A549 (cell line): ENCODE data around the gene DLGAP1. TPM values are rescaled to one million over a fixed set of nuclear protein-coding genes. Genes with fewer than 3 reads are reported as not detected.
A peak's percentile ranks its signal among the peaks of the same experiment; 100 is the strongest.

Source experiments
- ATAC-seq, 2 experiments: fragments of 200-7000 bp in 1 of 2; fragments of >200 bp in 1 of 2; cut with Nextera tagmentation in 1 of 2; cut with Tn5 transposase in 1 of 2; 3 replicates each; pipeline versions ENCODE4 v1.8.0 to v1.9.1; 2018 to 2020; ENCODE audit warnings: mild to moderate bottlenecking in 1 of 2, moderate library complexity in 1 of 2
- CTCF ChIA-PET: fragments of 300-600 bp; sonication (Branson Sonifier 250); formaldehyde crosslinking; extraction: SDS; loops from one replicate; lab custom pipeline; 2021; ENCODE audit warnings: antibody characterized with exemption, inconsistent platforms; lab: Yijun Ruan, JAX
- POLR2A ChIA-PET: fragments of 350-600 bp; formaldehyde crosslinking; extraction: SDS; loops from one replicate; lab custom pipeline; 2021; ENCODE audit warnings: antibody characterized with exemption, inconsistent platforms; lab: Yijun Ruan, JAX
- DNase-seq, 2 experiments: peaks; one replicate each; pipeline versions ENCODE4 v3.0.0 to v3.0.0-alpha.2; 2011 to 2016; ENCODE audit warnings: low read depth in 1 of 2, low spot score in 1 of 2
- FAIRE-seq: peaks from 2 replicates; lab custom pipeline; 2011; peaks lifted over from hg19 to GRCh38; lab: Jason Lieb, UNC
- H3K27ac ChIP-seq, 2 experiments: fragments of >200 bp; sonication (Bioruptor Twin); formaldehyde crosslinking; 3 replicates each; pipeline ENCODE4 v1.5.1; 2016 to 2017
- H3K4me1 ChIP-seq: fragments of >200 bp; sonication (Bioruptor Twin); formaldehyde crosslinking; 3 replicates; pipeline ENCODE4 v1.6.1; 2016
- H3K4me2 ChIP-seq: fragments of >200 bp; sonication (Bioruptor Twin); formaldehyde crosslinking; 3 replicates; pipeline ENCODE4 v1.6.1; 2016
- H3K4me3 ChIP-seq: fragments of >200 bp; sonication (Bioruptor Twin); formaldehyde crosslinking; 3 replicates; pipeline ENCODE4 v1.5.1; 2016
- H3K9me3 ChIP-seq: fragments of >200 bp; sonication (Bioruptor Twin); formaldehyde crosslinking; 3 replicates; pipeline ENCODE4 v1.6.1; 2016
- BCL3 ChIP-seq: fragments of >200 bp; sonication (Bioruptor Twin); formaldehyde crosslinking; IDR thresholded peaks from 3 replicates; pipeline ENCODE4 v1.6.1; 2016
- CBX8 ChIP-seq: fragments of 200-600 bp; sonication (generic); IDR thresholded peaks from 2 replicates; pipeline ENCODE4 v1.6.1; 2016
- CHD2 ChIP-seq: fragments of 150-350 bp; IDR thresholded peaks from 2 replicates; pipeline ENCODE4 v1.6.1; 2014; ENCODE audit warnings: low read length; ENCODE audit not compliant: partially characterized antibody
- CHD4 ChIP-seq: fragments of 200-600 bp; sonication (generic); IDR thresholded peaks from 2 replicates; pipeline ENCODE4 v1.6.1; 2016; ENCODE audit warnings: antibody characterized with exemption, mild to moderate bottlenecking, borderline replicate concordance
- E2F6 ChIP-seq: IDR thresholded peaks from 2 replicates; pipeline ENCODE4 v1.6.1; 2012; ENCODE audit warnings: low read depth, borderline replicate concordance
- EHMT2 ChIP-seq: fragments of 200-600 bp; sonication (generic); IDR thresholded peaks from 2 replicates; pipeline ENCODE4 v1.6.1; 2016; ENCODE audit warnings: antibody characterized with exemption, low read depth, mild to moderate bottlenecking, moderate library complexity
- EP300 ChIP-seq, 2 experiments: fragments of >200 bp; sonication (Bioruptor Twin); formaldehyde crosslinking; IDR thresholded peaks; 2 replicates in 1 of 2; 3 replicates in 1 of 2; pipeline ENCODE4 v1.6.1; 2016 to 2017
- ESRRA ChIP-seq: fragments of 150-350 bp; IDR thresholded peaks from 2 replicates; pipeline ENCODE4 v1.6.1; 2014; ENCODE audit warnings: mild to moderate bottlenecking, low read length, borderline replicate concordance
- FOSL2 ChIP-seq, 2 experiments: fragments of 450-650 bp in 1 of 2; fragments of >200 bp in 1 of 2; sonication (Bioruptor Twin) in 1 of 2; formaldehyde crosslinking; IDR thresholded peaks; 2 replicates each; pipeline versions ENCODE4 v1.5.0 to v1.6.1; 2016 to 2020; ENCODE audit warnings: mild to moderate bottlenecking in 1 of 2, moderate library complexity in 1 of 2
- FOXS1 ChIP-seq: fragments of 250-450 bp; sonication (Bioruptor Pico); IDR thresholded peaks from 2 replicates; pipeline ENCODE4 v1.5.0; 2020; ENCODE audit warnings: mild to moderate bottlenecking, moderate library complexity
- HES2 ChIP-seq: fragments of >200 bp; sonication (Bioruptor Twin); formaldehyde crosslinking; IDR thresholded peaks from 2 replicates; pipeline ENCODE4 v1.6.1; 2016
- HEYL ChIP-seq: fragments of 250-450 bp; sonication (Bioruptor Pico); IDR thresholded peaks from 2 replicates; pipeline ENCODE4 v1.8.0; 2021; ENCODE audit warnings: mild to moderate bottlenecking, moderate library complexity
- JUN ChIP-seq, 2 experiments: fragments of >200 bp; sonication (Bioruptor Twin); formaldehyde crosslinking; IDR thresholded peaks; 2 replicates in 1 of 2; 3 replicates in 1 of 2; pipeline ENCODE4 v1.6.1; 2016 to 2017
- MAX ChIP-seq: IDR thresholded peaks from 2 replicates; pipeline ENCODE4 v1.6.1; 2012
- MAZ ChIP-seq: fragments of 150-350 bp; IDR thresholded peaks from 2 replicates; pipeline ENCODE4 v1.6.1; 2014; ENCODE audit warnings: antibody characterized with exemption, low read depth, low read length, borderline replicate concordance
- MYC ChIP-seq: IDR thresholded peaks from 2 replicates; pipeline ENCODE4 v1.6.1; 2012; ENCODE audit warnings: mild to moderate bottlenecking, inconsistent platforms, low read length, improper control_type of control experiment, borderline replicate concordance
- NFE2L2 ChIP-seq: fragments of 150-350 bp; conservative IDR thresholded peaks from 2 replicates; pipeline ENCODE4 v1.6.1; 2014; ENCODE audit warnings: low read length
- NR3C1 ChIP-seq: fragments of >200 bp; sonication (Bioruptor Twin); formaldehyde crosslinking; IDR thresholded peaks from 3 replicates; pipeline ENCODE4 v1.6.1; 2017
- PBX3 ChIP-seq: IDR thresholded peaks from 2 replicates; pipeline ENCODE4 v1.6.1; 2012
- POLR2A ChIP-seq: IDR thresholded peaks from 2 replicates; pipeline ENCODE4 v1.6.1; 2012; ENCODE audit warnings: mild to moderate bottlenecking, low read length
- RAD21 ChIP-seq, 2 experiments: fragments of >200 bp in 1 of 2; sonication (Bioruptor Twin) in 1 of 2; formaldehyde crosslinking in 1 of 2; IDR thresholded peaks in 1 of 2; conservative IDR thresholded peaks in 1 of 2; 2 replicates in 1 of 2; 3 replicates in 1 of 2; pipeline ENCODE4 v1.6.1; 2012 to 2018; ENCODE audit warnings: inconsistent platforms in 1 of 2
- RARB ChIP-seq: fragments of 250-450 bp; sonication (Bioruptor Pico); IDR thresholded peaks from 2 replicates; pipeline ENCODE4 v1.8.0; 2021; ENCODE audit warnings: mild to moderate bottlenecking, moderate library complexity
- RCOR1 ChIP-seq: fragments of 150-350 bp; IDR thresholded peaks from 2 replicates; pipeline ENCODE4 v1.6.1; 2014; ENCODE audit warnings: antibody characterized with exemption, low read length, low read depth
- TP53 ChIP-seq: fragments of 250-450 bp; sonication (Bioruptor Pico); IDR thresholded peaks from 2 replicates; pipeline ENCODE4 v1.5.0; 2021; ENCODE audit warnings: mild to moderate bottlenecking, moderate library complexity
- USF2 ChIP-seq: fragments of 450-650 bp; IDR thresholded peaks from 2 replicates; pipeline ENCODE4 v1.6.1; 2014; ENCODE audit warnings: antibody characterized with exemption
- ZC3H11A ChIP-seq: fragments of 450-650 bp; IDR thresholded peaks from 2 replicates; pipeline ENCODE4 v1.6.1; 2014; ENCODE audit warnings: antibody characterized with exemption, mild to moderate bottlenecking
- ZFP36 ChIP-seq: fragments of 450-650 bp; IDR thresholded peaks from 2 replicates; pipeline ENCODE4 v1.6.1; 2014; ENCODE audit warnings: borderline replicate concordance; ENCODE audit not compliant: partially characterized antibody
- ZNF302 ChIP-seq: fragments of 250-450 bp; sonication (Bioruptor Pico); IDR thresholded peaks from 2 replicates; pipeline ENCODE4 v1.9.0; 2021; ENCODE audit warnings: inconsistent platforms, mild to moderate bottlenecking, moderate library complexity
- WGBS: methylation state at CpG from one replicate; pipeline ENCODE4 v1.1.6; 2017; ENCODE audit errors: missing lambda C conversion rate; 5-methylcytosine and 5-hydroxymethylcytosine counted together
- polyA plus RNA-seq, 4 experiments: library from polyadenylated mRNA; depleted of rRNA in 3 of 4; stranded (reverse); fragments of >200 nt; fragmentation: RNase III in 1 of 4; extraction: RNeasy Plus Mini Kit Qiagen cat#74134 plus additional on column Dnase treatment in 1 of 4; gene quantifications; 2 replicates in 3 of 4; 3 replicates in 1 of 4; pipeline ENCODE4 v1.2.3, GENCODE V29; 2011 to 2017

The DLGAP1 gene
- polyA plus RNA-seq, 2 of the 4 experiments (the other 2 are of a cell fraction): 0.04 to 0.12 TPM

- TF ChIP-seq HEYL (CRISPR knock-in tag) (no peak), PBX3 (no peak), ZNF302 (CRISPR knock-in tag) (no peak), JUN (IDR thresholded peaks at IDR 0.05) (peak; percentile 61 to 83; a peak in 3 of 5 replicates), USF2 (no peak), BCL3 (peak; percentile 72; the same call in 1 of the 3 replicates), CHD2 (no peak), RAD21 (conservative IDR thresholded peaks at IDR 0.05 in 1 of 2, IDR thresholded peaks at IDR 0.05 in 1 of 2) (0 out of 5 replicates have a peak, but pooled peaks of 1 of the 2 experiments have one; percentile 24), MAX (peak; percentile 16; the same call in 1 of the 2 replicates), CHD4 (no peak), ZC3H11A (no peak), E2F6 (no peak), EHMT2 (no peak), TP53 (CRISPR knock-in tag) (no peak), FOXS1 (no peak), POLR2A (no peak), EP300 (IDR thresholded peaks at IDR 0.05) (peak; percentile 88 to 89; a peak in 4 of 5 replicates), RCOR1 (no peak), CBX8 (no peak), NFE2L2 (no peak), ESRRA (no peak), HES2 (0 out of 2 replicates have a peak, but pooled peaks have one; percentile 8), FOSL2 (IDR thresholded peaks at IDR 0.05) (peak; percentile 21; the same call in 1 of the 2 replicates), FOSL2 (CRISPR knock-in tag; IDR thresholded peaks at IDR 0.05) (peak; percentile 52), NR3C1 (no peak)
- TF ChIP-seq, all 56 proteins: peak for 11
Observed at GRCh38 chr18:3983351-3983969, 471.6 kb downstream of the DLGAP1 start (continued).

GRCh38 chr18:3982541-3982940 lies 472.6 kb downstream of the DLGAP1 start:
- DNase-seq (no peak), FAIRE-seq (no peak)
- Histone ChIP-seq H3K4me1 (peaks cover 39% of the 10 kb centered on the region), H3K27ac (peak overlapping the region; percentile 73 to 82), H3K4me2 (peak overlapping the region; percentile 54), H3K4me3 (no peak overlapping the region)
- CTCF ChIA-PET: no interaction called here
- WGBS: 74% methylated on average over 3 of the region's 3 CpGs
- POLR2A ChIA-PET: interaction anchor here (1.1 to 1.4 kb wide), 2 partner anchors 15 to 330 kb away, joined by 3 to 11 read pairs; no protein-coding TSS in a partner anchor
- TF ChIP-seq NR3C1: no peak
- TF ChIP-seq EP300 (IDR thresholded peaks at IDR 0.05): no peak
- no peak for TF ChIP-seq ZFP36
- no peak for TF ChIP-seq MAZ
- TF ChIP-seq HES2: no peak
- TF ChIP-seq ZNF302 (CRISPR knock-in tag): no peak
- TF ChIP-seq MYC: no peak
- TF ChIP-seq RARB (CRISPR knock-in tag): no peak
- TF ChIP-seq, all 56 proteins: peak for 0
- peaks cover 12% of the 10 kb centered on the region; the same call in 1 of the 3 replicates for H3K9me3 ChIP-seq
- no peak for ATAC-seq
